ENCODE measurements around the gene DFFB.
"Not testable (repeated sequence)": the region's sequence is repeated elsewhere in the genome, so short reads cannot be mapped to it uniquely, and the experiment has no call there.

DFFB gene

DNA sequence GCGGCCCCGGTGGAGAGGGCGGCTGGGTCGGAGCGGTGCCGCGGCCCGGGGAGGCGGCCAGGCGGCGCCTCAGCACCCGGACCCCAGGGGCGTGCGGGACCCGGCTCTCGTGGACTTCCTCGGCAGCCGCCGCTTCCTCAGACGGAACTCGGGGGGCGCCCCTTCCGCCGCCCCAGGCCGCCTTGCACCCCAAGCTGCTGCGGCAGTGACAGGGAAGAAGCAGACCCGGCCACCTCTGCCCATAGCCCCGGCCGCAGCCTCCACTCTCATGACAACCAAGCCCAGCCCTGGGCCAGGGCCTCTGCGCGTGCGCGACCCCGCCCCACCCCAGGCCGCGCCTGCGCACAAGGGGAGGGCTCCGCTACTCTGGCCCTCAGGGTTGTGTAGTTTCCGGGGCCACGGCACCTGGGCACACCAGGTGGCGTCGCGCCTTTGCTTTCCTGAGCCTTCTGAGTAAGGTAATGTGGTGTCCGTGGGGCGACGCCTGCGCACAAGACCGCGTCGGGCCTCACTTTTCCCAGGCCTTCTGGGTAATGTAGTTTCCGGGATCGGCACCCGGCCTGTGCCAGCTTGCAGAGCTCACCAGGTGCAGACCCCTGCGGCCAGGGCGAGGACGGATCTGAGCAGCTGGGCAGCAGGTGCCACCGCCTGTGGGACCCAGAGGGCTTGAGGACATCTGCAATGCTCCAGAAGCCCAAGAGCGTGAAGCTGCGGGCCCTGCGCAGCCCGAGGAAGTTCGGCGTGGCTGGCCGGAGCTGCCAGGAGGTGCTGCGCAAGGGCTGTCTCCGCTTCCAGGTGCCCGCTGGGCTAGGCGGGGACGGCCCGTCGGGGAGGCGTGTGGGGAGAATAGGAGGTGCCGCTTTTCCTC, at the start of gene DFFB, which contains the start of gene CEP104:
Gene DFFB, plus strand, starts transcription at position 554 of the 868 bp plus-strand sequence. Its CDS starts 128 bp downstream, at position 682.
Gene CEP104, minus strand, starts transcription at position 289 of the 868 bp plus-strand sequence. CDS start 4,804 bp downstream, outside the sequence.
- peak; percentile 96 for DNase-seq

DNA sequence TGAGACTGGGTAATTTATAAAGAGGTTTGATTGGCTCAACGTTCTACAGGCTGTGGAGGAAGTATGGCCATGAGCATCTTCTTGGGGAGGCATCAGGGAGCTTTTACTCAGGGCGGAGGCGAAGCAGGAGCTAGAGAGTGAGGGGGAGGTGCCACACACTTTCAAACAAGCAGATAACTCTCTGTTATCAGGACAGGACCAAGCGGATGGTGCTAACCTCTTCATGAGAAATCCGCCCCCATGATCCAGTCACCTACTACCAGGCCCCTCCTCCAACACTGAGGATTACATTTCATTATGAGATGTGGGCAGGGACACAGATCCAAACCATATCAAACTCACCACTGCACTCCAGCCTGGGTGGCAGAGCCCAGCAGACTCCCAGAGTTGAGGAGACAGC, 49.5 kb upstream of the DFFB start:
- DNase-seq = no peak

DNA sequence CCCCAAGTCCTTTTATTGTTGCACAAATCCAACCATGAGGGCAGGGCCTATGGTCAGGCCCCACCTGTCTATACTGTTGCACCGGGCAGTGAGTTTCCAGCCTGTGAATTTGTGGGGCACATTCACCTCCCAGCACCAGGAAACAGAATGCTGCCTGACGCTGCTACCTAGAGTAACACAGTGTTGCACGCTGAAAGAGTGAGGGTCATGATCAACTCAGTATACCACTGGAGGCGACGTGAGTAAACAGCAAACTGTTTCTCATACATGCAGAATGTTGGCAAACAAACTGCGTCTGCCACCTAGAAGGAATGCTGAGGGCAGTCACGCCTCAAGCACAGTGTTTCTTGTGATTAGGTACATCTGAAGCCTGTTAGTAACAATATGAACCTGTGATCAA, 47.6 kb upstream of the DFFB start:
- no peak for DNase-seq

- not testable (repeated sequence) for DNase-seq
These were observed 47.0 kb upstream of the DFFB start for GRCh38 chr1:3810149-3810761.

- DNase-seq = no peak
These were observed 45.7 kb upstream of the DFFB start for GRCh38 chr1:3811595-3811911.

DNA sequence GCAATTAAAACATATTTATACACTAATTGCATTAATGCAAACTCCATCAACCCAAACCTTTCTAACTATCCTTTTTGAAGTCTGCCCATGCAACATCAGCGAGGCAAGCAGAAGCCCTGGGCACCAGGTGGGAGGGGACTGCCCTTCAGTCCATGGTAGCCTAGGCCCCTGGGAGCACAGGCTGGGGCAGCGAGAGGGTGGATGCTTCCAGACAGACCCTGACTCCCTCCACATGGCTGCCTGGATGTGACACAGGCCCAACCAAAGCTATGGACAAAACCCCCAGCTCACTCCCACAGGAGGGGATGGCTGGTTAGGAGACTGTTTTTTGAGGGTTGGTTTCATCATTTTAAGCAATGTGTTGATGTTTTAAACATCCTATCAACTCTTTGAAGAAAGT, 43.2 kb upstream of the DFFB start:
- no peak for DNase-seq

GRCh38 chr1:3814771-3815561, 42.3 kb upstream of the DFFB start:
- DNase-seq = no peak

- no peak for DNase-seq
These were observed 40.7 kb upstream of the DFFB start for GRCh38 chr1:3816331-3817137.

GRCh38 chr1:3817138-3817740, 40.0 kb upstream of the DFFB start:
- no peak for DNase-seq

GRCh38 chr1:3817821-3818597, 39.3 kb upstream of the DFFB start:
- no peak for DNase-seq

GRCh38 chr1:3819771-3820200, 37.5 kb upstream of the DFFB start:
- DNase-seq = no peak

DNA sequence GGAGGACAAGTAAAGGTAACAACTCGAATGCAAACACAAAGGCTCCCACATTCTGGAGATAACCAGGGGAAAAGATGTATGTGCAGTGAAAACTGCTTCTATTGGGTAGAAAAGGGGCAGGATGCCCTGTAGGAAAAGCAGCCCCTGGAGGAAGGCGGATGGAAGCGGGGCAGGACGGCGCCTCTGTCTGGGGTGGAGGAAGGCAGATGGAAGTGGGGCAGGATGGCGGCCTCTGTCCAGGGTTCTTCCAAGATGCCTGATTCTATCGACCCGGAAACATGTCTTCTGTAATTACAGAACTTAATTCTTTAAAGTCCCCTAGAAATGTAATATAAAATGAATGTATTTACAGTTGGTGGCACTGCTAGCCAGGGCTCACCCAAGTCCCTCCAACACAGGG, 37.0 kb upstream of the DFFB start:
- DNase-seq = no peak

- no peak for DNase-seq
These were observed 36.3 kb upstream of the DFFB start for GRCh38 chr1:3821004-3821403.

DNA sequence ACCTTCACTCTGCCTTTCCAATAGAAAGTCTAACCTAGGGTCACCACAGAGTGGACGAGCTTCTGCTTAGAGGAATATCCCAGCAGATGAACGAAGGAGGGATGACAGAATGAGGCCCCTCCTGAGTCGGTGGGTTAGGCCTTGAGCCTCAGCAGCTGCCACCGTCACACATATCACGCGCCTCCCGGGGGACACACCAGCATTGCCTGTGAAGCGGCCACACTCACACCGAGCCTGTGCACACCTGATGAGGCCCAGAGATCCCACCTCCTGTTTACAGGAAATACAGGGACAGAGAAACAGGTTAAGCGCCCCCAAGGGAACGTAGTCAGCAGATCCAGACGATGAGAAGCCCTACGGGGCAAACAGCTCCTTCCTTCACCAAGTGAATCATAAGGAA, 35.8 kb upstream of the DFFB start:
- DNase-seq = no peak

- DNase-seq = no peak
These were observed 35.4 kb upstream of the DFFB start for GRCh38 chr1:3821908-3822307.

GRCh38 chr1:3822421-3822820, 34.9 kb upstream of the DFFB start:
- DNase-seq = no peak

DNA sequence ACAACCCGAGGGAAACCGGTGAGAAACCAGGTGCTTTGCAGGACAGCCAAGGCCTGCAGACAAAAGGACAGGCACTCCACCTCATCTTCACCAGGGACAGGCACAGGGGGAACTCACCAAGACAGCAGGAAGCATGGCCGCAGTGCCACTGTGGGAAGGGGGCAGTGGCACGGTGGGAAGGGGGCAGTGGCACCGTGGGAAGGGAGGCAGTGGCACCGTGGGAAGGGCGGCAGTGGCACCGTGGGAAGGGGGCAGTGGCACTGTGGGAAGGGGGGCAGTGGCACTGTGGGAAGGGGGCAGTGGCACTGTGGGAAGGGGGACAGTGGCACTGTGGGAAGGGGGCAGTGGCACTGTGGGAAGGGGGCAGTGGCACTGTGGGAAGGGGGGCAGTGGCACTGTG, 32.6 kb upstream of the DFFB start:
- no peak for DNase-seq

GRCh38 chr1:3825356-3825755, 31.9 kb upstream of the DFFB start:
- no peak for DNase-seq

GRCh38 chr1:3827813-3828307, 29.4 kb upstream of the DFFB start:
- DNase-seq = no peak

- no peak for DNase-seq
These were observed 28.9 kb upstream of the DFFB start for GRCh38 chr1:3828391-3828790.

- no peak for DNase-seq
These were observed 25.6 kb upstream of the DFFB start for GRCh38 chr1:3831689-3832088.

Data from activated gamma-delta T cell treated with Interleukin-2 at 50 U/mL for 16 hours (primary cell).